OCI-LY1 (cell line): Measurements from ENCODE around the gene TAX1BP3.

ENCODE experiments used
- H2AFZ ChIP-seq: fragments of 200-600 bp; sonication (generic), shearing (Covaris generic); 2 replicates; pipeline ENCODE4 v1.6.0; 2014; ENCODE audit warnings: antibody characterized with exemption, mild to moderate bottlenecking, low read length
- H3F3A ChIP-seq: fragments of 200-600 bp; sonication (generic), shearing (Covaris generic); 2 replicates; pipeline ENCODE4 v1.6.0; 2014; ENCODE audit warnings: mild to moderate bottlenecking, antibody characterized with exemption, low read length, moderate library complexity; ENCODE audit not compliant: insufficient read depth
- H3K27ac ChIP-seq: fragments of 200-600 bp; sonication (generic); 2 replicates; pipeline ENCODE4 v1.5.1; 2014; ENCODE audit warnings: low read length, mixed run types, mild to moderate bottlenecking, low read depth; ENCODE audit not compliant: poor library complexity, severe bottlenecking
- H3K27me3 ChIP-seq: fragments of 200-600 bp; sonication (generic); 2 replicates; pipeline ENCODE4 v1.6.0; 2014; ENCODE audit warnings: antibody characterized with exemption, mild to moderate bottlenecking, low read length, moderate library complexity; ENCODE audit not compliant: insufficient read depth
- H3K36me3 ChIP-seq: fragments of 200-600 bp; sonication (generic); 2 replicates; pipeline ENCODE4 v1.6.1; 2014; ENCODE audit warnings: mild to moderate bottlenecking, antibody characterized with exemption, low read length, moderate library complexity, mixed read lengths; ENCODE audit not compliant: insufficient read depth
- H3K4me1 ChIP-seq: fragments of 200-600 bp; sonication (generic); 2 replicates; pipeline ENCODE4 v1.5.1; 2014; ENCODE audit warnings: mild to moderate bottlenecking, low read length, moderate library complexity; ENCODE audit not compliant: insufficient read depth, severe bottlenecking
- H3K4me2 ChIP-seq: fragments of 200-600 bp; sonication (generic), shearing (Covaris generic); 2 replicates; pipeline ENCODE4 v1.6.1; 2014; ENCODE audit warnings: low read length
- H3K4me3 ChIP-seq: fragments of 200-600 bp; sonication (generic); 2 replicates; pipeline ENCODE4 v1.5.1; 2014; ENCODE audit warnings: low read length, low read depth, mild to moderate bottlenecking, mixed read lengths; ENCODE audit not compliant: poor library complexity, severe bottlenecking
- H3K79me2 ChIP-seq: fragments of 200-600 bp; shearing (Covaris generic); 2 replicates; pipeline ENCODE4 v1.6.1; 2016; ENCODE audit warnings: mixed run types, low read length, mixed read lengths; ENCODE audit not compliant: insufficient read depth
- H3K9ac ChIP-seq: fragments of 200-600 bp; sonication (generic), shearing (Covaris generic); 2 replicates; pipeline ENCODE4 v1.6.1; 2014; ENCODE audit warnings: mild to moderate bottlenecking, low read length, mixed read lengths
- H3K9me2 ChIP-seq: fragments of 200-600 bp; sonication (generic), shearing (Covaris generic); 2 replicates; pipeline ENCODE4 v1.6.1; 2014; ENCODE audit warnings: low read depth, mild to moderate bottlenecking, low read length, mixed read lengths
- H3K9me3 ChIP-seq: fragments of 200-600 bp; shearing (Covaris generic); 2 replicates; pipeline ENCODE4 v1.6.1; 2014; ENCODE audit warnings: low read length, mixed read lengths
- H4K20me1 ChIP-seq: fragments of 200-600 bp; sonication (generic), shearing (Covaris generic); 2 replicates; pipeline ENCODE4 v1.6.0; 2016; ENCODE audit warnings: mild to moderate bottlenecking, low read length; ENCODE audit not compliant: insufficient read depth
- CTCF ChIP-seq: fragments of 200-600 bp; sonication (generic), shearing (Covaris generic); IDR thresholded peaks from 2 replicates; pipeline ENCODE4 v1.5.1; 2017; ENCODE audit warnings: mild to moderate bottlenecking, antibody characterized with exemption, low read length, moderate library complexity, mixed read lengths
- EZH2 ChIP-seq: fragments of 200-600 bp; sonication (generic), shearing (Covaris generic); IDR thresholded peaks from 2 replicates; pipeline ENCODE4 v1.8.0; 2017; ENCODE audit warnings: borderline replicate concordance, mixed run types, mild to moderate bottlenecking, antibody characterized with exemption, low read length, moderate library complexity, mixed read lengths

TAX1BP3 gene

GRCh38 chr17:3679531-3680126 lies 11.3 kb upstream of the TAX1BP3 start:
- Histone ChIP-seq H3K9me2 (no peaks in the 10 kb centered on the region), H3K9me3 (no peaks in the 10 kb centered on the region), H3K4me3 (no peak overlapping the region), H3F3A (no peaks in the 10 kb centered on the region), H3K79me2 (no peaks in the 10 kb centered on the region), H3K4me1 (no peaks in the 10 kb centered on the region), H3K9ac (no peak overlapping the region), H3K36me3 (peaks cover 19% of the 10 kb centered on the region; the same call in 1 of the 2 replicates), H3K4me2 (no peak overlapping the region), H3K27ac (no peak overlapping the region), H3K27me3 (no peaks in the 10 kb centered on the region), H2AFZ (no peak overlapping the region), H4K20me1 (no peaks in the 10 kb centered on the region)
- TF ChIP-seq CTCF (no peak), EZH2 (no peak)

GRCh38 chr17:3678821-3679530 lies 10.6 kb upstream of the TAX1BP3 start:
- no peak overlapping the region for H3K27ac ChIP-seq
- H3K36me3 ChIP-seq: peaks cover 19% of the 10 kb centered on the region; the same call in 1 of the 2 replicates
- no peaks in the 10 kb centered on the region for H3F3A ChIP-seq
- H3K79me2 ChIP-seq: no peaks in the 10 kb centered on the region
- no peaks in the 10 kb centered on the region for H3K9me2 ChIP-seq
- no peaks in the 10 kb centered on the region for H4K20me1 ChIP-seq
- TF ChIP-seq CTCF: no peak
- TF ChIP-seq EZH2: no peak
- no peak overlapping the region for H3K4me2 ChIP-seq
- no peaks in the 10 kb centered on the region for H3K27me3 ChIP-seq
- H3K4me3 ChIP-seq: no peak overlapping the region
- H2AFZ ChIP-seq: no peak overlapping the region
- no peaks in the 10 kb centered on the region for H3K4me1 ChIP-seq
- no peak overlapping the region for H3K9ac ChIP-seq
- H3K9me3 ChIP-seq: no peaks in the 10 kb centered on the region

- H3K79me2 ChIP-seq: no peaks in the 10 kb centered on the region
- H4K20me1 ChIP-seq: no peaks in the 10 kb centered on the region
- no peak overlapping the region for H3K4me2 ChIP-seq
- peaks cover 19% of the 10 kb centered on the region; the same call in 1 of the 2 replicates for H3K36me3 ChIP-seq
- H3K9me2 ChIP-seq: no peaks in the 10 kb centered on the region
- H2AFZ ChIP-seq: no peak overlapping the region
- TF ChIP-seq CTCF (no peak), EZH2 (no peak)
- no peak overlapping the region for H3K27ac ChIP-seq
- no peaks in the 10 kb centered on the region for H3F3A ChIP-seq
- no peaks in the 10 kb centered on the region for H3K27me3 ChIP-seq
- no peaks in the 10 kb centered on the region for H3K4me1 ChIP-seq
- H3K9me3 ChIP-seq: no peaks in the 10 kb centered on the region
- H3K4me3 ChIP-seq: no peak overlapping the region
- no peak overlapping the region for H3K9ac ChIP-seq
Observed at GRCh38 chr17:3678095-3678820, 9.9 kb upstream of the TAX1BP3 start.
